ENCODE data around the gene SH3TC2. TPM values are rescaled to one million over a fixed set of nuclear protein-coding genes. Genes with fewer than 3 reads are reported as not detected.
A peak's percentile ranks its signal among the peaks of the same experiment; 100 is the strongest.

Gene SH3TC2
- total RNA-seq, 4 donors from 2014 or later: 0.10 to 0.41 (median 0.20) TPM; not detected in 1

- Histone ChIP-seq H3K36me3 (no peaks in the 10 kb centered on the region), H3K9me3 (no peaks in the 10 kb centered on the region), H3K27me3 (no peaks in the 10 kb centered on the region), H3K27ac (no peak overlapping the region), H3K4me3 (no peak overlapping the region), H3K4me1 (peaks cover 17 to 26% of the 10 kb centered on the region in 2 donors)
- TF ChIP-seq CTCF (IDR thresholded peaks at IDR 0.05 in 4 of 5, conservative IDR thresholded peaks at IDR 0.05 in 1 of 5) (no peak), POLR2A (IDR thresholded peaks at IDR 0.05) (no peak)
- no peak for ATAC-seq
- DNase-seq: no peak
- intact Hi-C loops (cut with DNase I; ENCODE audit: low total_unique reads): no loop called here
- in situ Hi-C loops (cut with MboI; ENCODE audit: low sequenced_read_pairs in 4 of 4): loop anchor here in 2 of 4 donors (10.0 kb wide), 2 partner anchors 190 to 270 kb away; no protein-coding TSS in a partner anchor
Observed at GRCh38 chr5:149005077-149005892, 57.6 kb downstream of the SH3TC2 start.

GRCh38 chr5:149004559-149004958, 58.3 kb downstream of the SH3TC2 start:
- DNase-seq (no peak), ATAC-seq (no peak)
- TF ChIP-seq POLR2A (IDR thresholded peaks at IDR 0.05) (no peak), CTCF (IDR thresholded peaks at IDR 0.05 in 4 of 5, conservative IDR thresholded peaks at IDR 0.05 in 1 of 5) (no peak)
- H3K4me3 ChIP-seq: no peak overlapping the region
- peaks cover 24 to 33% of the 10 kb centered on the region in 2 donors for H3K4me1 ChIP-seq
- H3K9me3 ChIP-seq: no peaks in the 10 kb centered on the region
- in situ Hi-C loops (cut with MboI; ENCODE audit: low sequenced_read_pairs in 4 of 4): loop anchor here in 2 of 4 donors (10.0 kb wide), 2 partner anchors 190 to 270 kb away; no protein-coding TSS in a partner anchor
- H3K36me3 ChIP-seq: no peaks in the 10 kb centered on the region
- H3K27me3 ChIP-seq: no peaks in the 10 kb centered on the region
- intact Hi-C loops (cut with DNase I; ENCODE audit: low total_unique reads): no loop called here
- no peak overlapping the region for H3K27ac ChIP-seq

- no peaks in the 10 kb centered on the region for H3K27me3 ChIP-seq
- intact Hi-C loops (cut with DNase I; ENCODE audit: low total_unique reads): no loop called here
- H3K27ac ChIP-seq: peak overlapping the region; percentile 68 to 82 (median 74)
- DNase-seq (no peak), ATAC-seq (no peak)
- no peaks in the 10 kb centered on the region for H3K36me3 ChIP-seq
- H3K4me3 ChIP-seq: no peak overlapping the region
- TF ChIP-seq CTCF (IDR thresholded peaks at IDR 0.05 in 4 of 5, conservative IDR thresholded peaks at IDR 0.05 in 1 of 5) (peak in 3 of 5 experiments; percentile 12 to 43 (median 17)), POLR2A (IDR thresholded peaks at IDR 0.05) (no peak)
- no peaks in the 10 kb centered on the region for H3K9me3 ChIP-seq
- peaks cover 29 to 37% of the 10 kb centered on the region in 2 donors for H3K4me1 ChIP-seq
- in situ Hi-C loops (cut with MboI; ENCODE audit: low sequenced_read_pairs in 4 of 4): loop anchor here in 2 of 4 donors (10.0 kb wide), 2 partner anchors 188 to 268 kb away; no protein-coding TSS in a partner anchor
Observed at GRCh38 chr5:149002761-149003689, 59.8 kb downstream of the SH3TC2 start.

GRCh38 chr5:149002053-149002452, 60.8 kb downstream of the SH3TC2 start:
- DNase-seq: peak; percentile 40 to 55
- peak overlapping the region; percentile 68 to 82 (median 74) for H3K27ac ChIP-seq
- H3K4me1 ChIP-seq: peaks cover 31 to 45% of the 10 kb centered on the region in 2 donors
- intact Hi-C loops (cut with DNase I; ENCODE audit: low total_unique reads): no loop called here
- H3K27me3 ChIP-seq: no peaks in the 10 kb centered on the region
- TF ChIP-seq POLR2A (IDR thresholded peaks at IDR 0.05): no peak
- H3K9me3 ChIP-seq: no peaks in the 10 kb centered on the region
- H3K36me3 ChIP-seq: no peaks in the 10 kb centered on the region
- in situ Hi-C loops (cut with MboI; ENCODE audit: low sequenced_read_pairs in 4 of 4): loop anchor here in 2 of 4 donors (10.0 kb wide), 2 partner anchors 187 to 267 kb away; no protein-coding TSS in a partner anchor
- no peak overlapping the region for H3K4me3 ChIP-seq
- ATAC-seq: peak; percentile 79 to 80
